Fibroblast of lung (primary cell): ENCODE results near the gene SPHK1. TPM values are rescaled to one million over a fixed set of nuclear protein-coding genes. Genes with fewer than 3 reads are reported as not detected.

Experiments
- DNase-seq, 2 donors: peaks; one replicate each; pipeline versions ENCODE4 v3.0.0 to v3.0.0-alpha.2; 2010; ENCODE audit warnings: low read depth in 2 of 2
- H2AFZ ChIP-seq: 2 replicates; pipeline ENCODE4 v1.5.1; 2012; ENCODE audit warnings: low read length, control low read depth, inconsistent platforms
- H3K27ac ChIP-seq: 2 replicates; pipeline ENCODE4 v1.5.1; 2011; ENCODE audit warnings: low read length, control low read depth; ENCODE audit not compliant: insufficient read depth
- H3K27me3 ChIP-seq: 2 replicates; pipeline ENCODE4 v1.5.1; 2011; ENCODE audit warnings: mild to moderate bottlenecking, low read length; ENCODE audit not compliant: control insufficient read depth, insufficient read depth
- H3K36me3 ChIP-seq: 2 replicates; pipeline ENCODE4 v1.5.1; 2011; ENCODE audit warnings: low read length; ENCODE audit not compliant: control insufficient read depth, insufficient read depth
- H3K4me1 ChIP-seq: 2 replicates; pipeline ENCODE4 v1.5.1; 2011; ENCODE audit warnings: low read length; ENCODE audit not compliant: control insufficient read depth, insufficient read depth; ENCODE audit errors: extremely low read depth
- H3K4me2 ChIP-seq: 2 replicates; pipeline ENCODE4 v1.5.1; 2011; ENCODE audit warnings: low read length, control low read depth; ENCODE audit not compliant: insufficient read depth; ENCODE audit errors: extremely low read depth
- H3K4me3 ChIP-seq, 4 experiments: fragments of 200-600 bp in 1 of 4; sonication (generic) in 1 of 4; replicated peaks in 1 of 4; 2 replicates each; pipeline ENCODE4 v1.5.1; 2011 to 2016; ENCODE audit warnings: low read length in 4 of 4, low read depth in 3 of 4, mild to moderate bottlenecking in 3 of 4, control low read depth in 2 of 4, inconsistent platforms in 1 of 4, mixed read lengths in 1 of 4; ENCODE audit not compliant: insufficient read depth in 1 of 4; ENCODE audit errors: control extremely low read depth in 1 of 4
- H3K79me2 ChIP-seq: 2 replicates; pipeline ENCODE4 v1.5.1; 2012; ENCODE audit warnings: mild to moderate bottlenecking, low read length, inconsistent platforms; ENCODE audit not compliant: control insufficient read depth, insufficient read depth
- H3K9ac ChIP-seq: 2 replicates; pipeline ENCODE4 v1.5.1; 2011; ENCODE audit warnings: mild to moderate bottlenecking, low read length, control low read depth; ENCODE audit not compliant: insufficient read depth
- H3K9me3 ChIP-seq: 2 replicates; pipeline ENCODE4 v1.5.1; 2012; ENCODE audit warnings: low read depth, low read length; ENCODE audit not compliant: control insufficient read depth, insufficient read depth
- H4K20me1 ChIP-seq: 2 replicates; pipeline ENCODE4 v1.5.1; 2011; ENCODE audit warnings: low read length; ENCODE audit not compliant: control insufficient read depth, insufficient read depth; ENCODE audit errors: extremely low read depth
- CTCF ChIP-seq, 2 donors: IDR thresholded peaks in 1 of 2; conservative IDR thresholded peaks in 1 of 2; 1 replicate in 1 of 2; 2 replicates in 1 of 2; pipeline ENCODE4 v1.5.1; 2011 to 2012; ENCODE audit warnings: low read length in 2 of 2, control low read depth in 1 of 2, inconsistent platforms in 1 of 2, low read depth in 1 of 2, mild to moderate bottlenecking in 1 of 2
- EZH2 ChIP-seq: IDR thresholded peaks from 2 replicates; pipeline ENCODE4 v1.5.1; 2012; ENCODE audit warnings: low read length, control low read depth, mild to moderate bottlenecking; ENCODE audit errors: missing control alignments
- polyA plus RNA-seq, 2 donors: library from polyadenylated mRNA; depleted of rRNA in 1 of 2; stranded (reverse) in 1 of 2; unstranded in 1 of 2; fragments of >200 nt; gene quantifications; 2 replicates each; pipeline ENCODE4 v1.2.1, GENCODE V29; 2011 to 2012; ENCODE audit warnings: missing spikeins in 1 of 2
- total RNA-seq: library from RNA; depleted of rRNA; stranded (reverse); fragments of >200 nt; gene quantifications from 2 replicates; pipeline ENCODE4 v1.2.1, GENCODE V29; 2014

The SPHK1 gene
- total and polyA plus RNA-seq, 2 donors (not counting 1 experiment from before 2014, with no cell fraction given): 5.0 to 9.4 TPM

GRCh38 chr17:76398523-76399174 lies 14.2 kb downstream of the SPHK1 start:
- Histone ChIP-seq H3K4me3 (no peak overlapping the region), H3K4me1 (peaks cover 2% of the 10 kb centered on the region), H3K4me2 (no peak overlapping the region), H3K9ac (no peak overlapping the region), H3K9me3 (no peaks in the 10 kb centered on the region), H3K27ac (no peak overlapping the region), H3K79me2 (no peaks in the 10 kb centered on the region), H4K20me1 (no peaks in the 10 kb centered on the region), H2AFZ (no peak overlapping the region), H3K27me3 (no peaks in the 10 kb centered on the region), H3K36me3 (peaks cover 36% of the 10 kb centered on the region)
- DNase-seq: no peak
- TF ChIP-seq CTCF (conservative IDR thresholded peaks at IDR 0.05 in 1 of 2, IDR thresholded peaks at IDR 0.05 in 1 of 2; ENCODE audit: low read depth in 1 of 2, low read length in 2 of 2): no peak
- TF ChIP-seq EZH2: no peak

GRCh38 chr17:76399175-76400172 lies 15.1 kb downstream of the SPHK1 start:
- H3K4me2 ChIP-seq: no peak overlapping the region
- H2AFZ ChIP-seq: no peak overlapping the region
- no peak overlapping the region for H3K9ac ChIP-seq
- no peaks in the 10 kb centered on the region for H3K9me3 ChIP-seq
- no peak overlapping the region for H3K27ac ChIP-seq
- no peaks in the 10 kb centered on the region for H3K27me3 ChIP-seq
- no peak overlapping the region for H3K4me3 ChIP-seq
- no peak for TF ChIP-seq EZH2
- no peak for TF ChIP-seq CTCF (conservative IDR thresholded peaks at IDR 0.05 in 1 of 2, IDR thresholded peaks at IDR 0.05 in 1 of 2; ENCODE audit: low read depth in 1 of 2, low read length in 2 of 2)
- peaks cover 2% of the 10 kb centered on the region for H3K4me1 ChIP-seq
- peaks cover 36% of the 10 kb centered on the region for H3K36me3 ChIP-seq
- H4K20me1 ChIP-seq: no peaks in the 10 kb centered on the region
- DNase-seq: no peak
- H3K79me2 ChIP-seq: no peaks in the 10 kb centered on the region

GRCh38 chr17:76402711-76403110 lies 18.3 kb downstream of the SPHK1 start:
- H3K36me3 ChIP-seq: peaks cover 29% of the 10 kb centered on the region
- H3K4me3 ChIP-seq: no peak overlapping the region
- H3K4me2 ChIP-seq: no peak overlapping the region
- H4K20me1 ChIP-seq: no peaks in the 10 kb centered on the region
- no peak overlapping the region for H2AFZ ChIP-seq
- H3K27me3 ChIP-seq: no peaks in the 10 kb centered on the region
- no peak for TF ChIP-seq CTCF (conservative IDR thresholded peaks at IDR 0.05 in 1 of 2, IDR thresholded peaks at IDR 0.05 in 1 of 2; ENCODE audit: low read depth in 1 of 2, low read length in 2 of 2)
- TF ChIP-seq EZH2: no peak
- H3K27ac ChIP-seq: no peak overlapping the region
- H3K9ac ChIP-seq: no peak overlapping the region
- peaks cover 1% of the 10 kb centered on the region for H3K79me2 ChIP-seq
- H3K9me3 ChIP-seq: no peaks in the 10 kb centered on the region
- peaks cover 1% of the 10 kb centered on the region for H3K4me1 ChIP-seq
- DNase-seq: no peak
